Measurements from ENCODE around the gene DHFR2. TPM values are rescaled to one million over a fixed set of nuclear protein-coding genes. Genes with fewer than 3 reads are reported as not detected.

DHFR2 gene
- total RNA-seq, 1 experiment from 2014 or later: 3.4 TPM

- H3K27me3 Mint-ChIP-seq (ENCODE audit: insufficient read depth, unreplicated experiment): no peaks in the 10 kb centered on the region
- no TSS peak for BruUV-seq (replicated peaks)
- ChIA-PET CTCF (no interaction called here), POLR2A (no interaction called here)
- no peak for TF ChIP-seq CTCF (IDR thresholded peaks at IDR 0.05; ENCODE audit: unreplicated experiment)
- no peaks in the 10 kb centered on the region for H3K4me1 Mint-ChIP-seq (ENCODE audit: insufficient read depth, unreplicated experiment)
- intact Hi-C loops (cut with micrococcal nuclease): no loop called here
- no peak overlapping the region for H3K27ac Mint-ChIP-seq (ENCODE audit: low read depth, unreplicated experiment)
- no peaks in the 10 kb centered on the region for H3K9me3 Mint-ChIP-seq (ENCODE audit: unreplicated experiment)
- no peaks in the 10 kb centered on the region for H3K36me3 Mint-ChIP-seq (ENCODE audit: insufficient read depth, unreplicated experiment)
- H3K4me3 Mint-ChIP-seq (ENCODE audit: unreplicated experiment): no peak overlapping the region
- DNase-seq (ENCODE audit: unreplicated experiment): no peak
These were observed 51.4 kb downstream of the DHFR2 start for GRCh38 chr3:94011233-94011711.

GRCh38 chr3:94009608-94010007 is 53.1 kb downstream of the DHFR2 start:
- H3K27ac Mint-ChIP-seq (ENCODE audit: low read depth, unreplicated experiment): no peak overlapping the region
- ChIA-PET POLR2A (no interaction called here), CTCF (interaction anchor here (0.6 kb wide), 1 partner anchor 11 kb away, joined by 3 read pairs; no protein-coding TSS in a partner anchor)
- no peak for TF ChIP-seq CTCF (IDR thresholded peaks at IDR 0.05; ENCODE audit: unreplicated experiment)
- no peak overlapping the region for H3K4me3 Mint-ChIP-seq (ENCODE audit: unreplicated experiment)
- no peaks in the 10 kb centered on the region for H3K36me3 Mint-ChIP-seq (ENCODE audit: insufficient read depth, unreplicated experiment)
- no TSS peak for BruUV-seq (replicated peaks)
- DNase-seq (ENCODE audit: unreplicated experiment): no peak
- no peaks in the 10 kb centered on the region for H3K9me3 Mint-ChIP-seq (ENCODE audit: unreplicated experiment)
- intact Hi-C loops (cut with micrococcal nuclease): no loop called here
- H3K27me3 Mint-ChIP-seq (ENCODE audit: insufficient read depth, unreplicated experiment): no peaks in the 10 kb centered on the region
- no peaks in the 10 kb centered on the region for H3K4me1 Mint-ChIP-seq (ENCODE audit: insufficient read depth, unreplicated experiment)

- BruUV-seq (replicated peaks): no TSS peak
- Mint-ChIP-seq H3K27me3 (ENCODE audit: insufficient read depth, unreplicated experiment) (no peaks in the 10 kb centered on the region), H3K4me1 (ENCODE audit: insufficient read depth, unreplicated experiment) (no peaks in the 10 kb centered on the region), H3K9me3 (ENCODE audit: unreplicated experiment) (no peaks in the 10 kb centered on the region), H3K36me3 (ENCODE audit: insufficient read depth, unreplicated experiment) (no peaks in the 10 kb centered on the region), H3K27ac (ENCODE audit: low read depth, unreplicated experiment) (no peak overlapping the region), H3K4me3 (ENCODE audit: unreplicated experiment) (no peak overlapping the region)
- DNase-seq (ENCODE audit: unreplicated experiment): no peak
- intact Hi-C loops (cut with micrococcal nuclease): no loop called here
- no peak for TF ChIP-seq CTCF (IDR thresholded peaks at IDR 0.05; ENCODE audit: unreplicated experiment)
- ChIA-PET POLR2A (interaction anchor here (0.6 to 2.7 kb wide), 3 partner anchors 9 to 54 kb away, joined by 3 to 11 read pairs (median 4); partner anchors contain the start of genes DHFR2 and NSUN3), CTCF (interaction anchor here (1.0 to 1.3 kb wide), 3 partner anchors 9 to 61 kb away, joined by 4 to 6 read pairs (median 5); no protein-coding TSS in a partner anchor)
These were observed 54.5 kb downstream of the DHFR2 start for GRCh38 chr3:94008253-94008652.

Other genes with a start within 250 kb of the DHFR2 start
- 15.6 and 17.4 TPM in 2 replicates for gene PROS1, start 89.0 kb downstream of the DHFR2 start, total RNA-seq (2022)
- gene ARL13B, start 82.8 kb downstream of the DHFR2 start, total RNA-seq (2022): 22.0 and 26.0 TPM in 2 replicates
- 0.27 TPM in 1 of 2 replicates, not detected in the other for gene STX19, start 34.3 kb downstream of the DHFR2 start, total RNA-seq (2022)
- gene NSUN3, start 145 bp upstream of the DHFR2 start, total RNA-seq (2022): 10.6 and 13.0 TPM in 2 replicates

Data from MCF 10A (cell line).